ENCODE measurements around the gene SRPRB. TPM values are rescaled to one million over a fixed set of nuclear protein-coding genes. Genes with fewer than 3 reads are reported as not detected.

The SRPRB gene
- total RNA-seq, 1 experiment from 2014 or later, result 73.5 TPM

DNA sequence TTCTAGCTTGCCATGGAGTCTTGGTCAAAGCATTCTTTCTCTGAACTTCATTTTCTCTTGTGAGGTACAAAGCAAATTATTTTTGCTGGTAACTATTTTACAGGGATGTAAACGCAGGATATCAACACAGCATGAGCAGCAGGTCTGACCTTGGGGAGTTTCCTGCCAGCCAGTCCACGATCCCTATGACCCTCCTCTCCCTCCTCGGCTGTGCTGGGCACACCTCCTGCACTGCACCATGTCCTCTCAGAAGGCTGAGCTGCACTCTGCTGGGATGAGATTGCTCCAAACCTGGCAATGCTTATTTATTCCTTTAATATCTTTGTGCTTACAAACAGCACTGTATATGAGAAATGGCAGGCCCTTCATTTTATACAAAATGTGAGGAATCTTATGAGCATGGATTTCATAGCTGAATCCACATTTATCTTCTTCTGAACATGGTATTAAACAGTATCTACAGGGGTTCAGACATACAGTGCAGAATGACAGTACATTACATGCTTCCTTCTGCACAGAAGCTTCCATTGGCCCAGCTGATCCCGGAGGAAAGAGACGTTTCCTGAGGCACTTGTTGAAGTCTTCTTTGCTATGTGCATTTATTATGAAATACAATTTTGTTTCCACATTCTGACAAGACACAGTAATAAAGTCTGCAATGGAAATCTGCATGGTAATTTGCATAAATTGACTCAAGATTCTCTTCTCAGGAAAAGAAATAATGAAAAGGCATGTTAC is 48.8 kb downstream of the SRPRB start:
- CTCF ChIA-PET, result no interaction called here
- POLR2A ChIA-PET, result no interaction called here
- no peak for DNase-seq (ENCODE audit: low read depth, low spot score)

GRCh38 chr3:133855002-133855370 is 49.4 kb downstream of the SRPRB start:
- Histone ChIP-seq H3K4me3 (ENCODE audit: low read depth in 2 of 2, low read length in 2 of 2) (no peak overlapping the region), H3K27ac (ENCODE audit: low read length) (no peak overlapping the region), H3K36me3 (ENCODE audit: control insufficient read depth, insufficient read depth, low read length) (no peaks in the 10 kb centered on the region), H3K4me1 (ENCODE audit: control insufficient read depth, insufficient read depth, low read length) (no peaks in the 10 kb centered on the region), H3K9me3 (ENCODE audit: control insufficient read depth, insufficient read depth, low read depth, low read length) (no peaks in the 10 kb centered on the region), H3K27me3 (ENCODE audit: control insufficient read depth, insufficient read depth, low read length) (no peaks in the 10 kb centered on the region)
- TF ChIP-seq, protein P1, sequence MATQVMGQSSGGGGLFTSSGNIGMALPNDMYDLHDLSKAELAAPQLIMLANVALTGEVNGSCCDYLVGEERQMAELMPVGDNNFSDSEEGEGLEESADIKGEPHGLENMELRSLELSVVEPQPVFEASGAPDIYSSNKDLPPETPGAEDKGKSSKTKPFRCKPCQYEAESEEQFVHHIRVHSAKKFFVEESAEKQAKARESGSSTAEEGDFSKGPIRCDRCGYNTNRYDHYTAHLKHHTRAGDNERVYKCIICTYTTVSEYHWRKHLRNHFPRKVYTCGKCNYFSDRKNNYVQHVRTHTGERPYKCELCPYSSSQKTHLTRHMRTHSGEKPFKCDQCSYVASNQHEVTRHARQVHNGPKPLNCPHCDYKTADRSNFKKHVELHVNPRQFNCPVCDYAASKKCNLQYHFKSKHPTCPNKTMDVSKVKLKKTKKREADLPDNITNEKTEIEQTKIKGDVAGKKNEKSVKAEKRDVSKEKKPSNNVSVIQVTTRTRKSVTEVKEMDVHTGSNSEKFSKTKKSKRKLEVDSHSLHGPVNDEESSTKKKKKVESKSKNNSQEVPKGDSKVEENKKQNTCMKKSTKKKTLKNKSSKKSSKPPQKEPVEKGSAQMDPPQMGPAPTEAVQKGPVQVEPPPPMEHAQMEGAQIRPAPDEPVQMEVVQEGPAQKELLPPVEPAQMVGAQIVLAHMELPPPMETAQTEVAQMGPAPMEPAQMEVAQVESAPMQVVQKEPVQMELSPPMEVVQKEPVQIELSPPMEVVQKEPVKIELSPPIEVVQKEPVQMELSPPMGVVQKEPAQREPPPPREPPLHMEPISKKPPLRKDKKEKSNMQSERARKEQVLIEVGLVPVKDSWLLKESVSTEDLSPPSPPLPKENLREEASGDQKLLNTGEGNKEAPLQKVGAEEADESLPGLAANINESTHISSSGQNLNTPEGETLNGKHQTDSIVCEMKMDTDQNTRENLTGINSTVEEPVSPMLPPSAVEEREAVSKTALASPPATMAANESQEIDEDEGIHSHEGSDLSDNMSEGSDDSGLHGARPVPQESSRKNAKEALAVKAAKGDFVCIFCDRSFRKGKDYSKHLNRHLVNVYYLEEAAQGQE (IDR thresholded peaks at IDR 0.05; ENCODE audit: insufficient read depth in 1 of 2, low read depth in 2 of 2, low read length in 1 of 2), result no peak
- TF ChIP-seq CTCF (IDR thresholded peaks at IDR 0.05) (no peak), SIN3A (IDR thresholded peaks at IDR 0.05; ENCODE audit: borderline replicate concordance, insufficient read depth, low read depth, low read length) (no peak), TCF7L2 (IDR thresholded peaks at IDR 0.05; ENCODE audit: low read depth, low read length) (no peak), POLR2AphosphoS5 (IDR thresholded peaks at IDR 0.05; ENCODE audit: low read depth, low read length) (no peak)
- intact Hi-C loops (cut with micrococcal nuclease; ENCODE audit: unreplicated experiment) (no loop called here), in situ Hi-C loops (cut with HindIII; ENCODE audit: low pct_unique_long_range_greater_than_20kb, low sequenced_read_pairs) (no loop called here)
- DNase-seq (ENCODE audit: low read depth, low spot score), result no peak
- no peak for ATAC-seq
- ChIA-PET POLR2A (interaction anchor here (0.6 kb wide), 1 partner anchor 1926 kb away, joined by 5 read pairs; no protein-coding TSS in a partner anchor), CTCF (no interaction called here)
- BruUV-seq (replicated peaks), result no TSS peak

More for the DNA sequence above, 48.8 kb downstream of the SRPRB start:
- H3K9me3 ChIP-seq (ENCODE audit: control insufficient read depth, insufficient read depth, low read depth, low read length), result no peaks in the 10 kb centered on the region
- H3K4me3 ChIP-seq (ENCODE audit: low read depth in 2 of 2, low read length in 2 of 2), result no peak overlapping the region
- no peaks in the 10 kb centered on the region for H3K4me1 ChIP-seq (ENCODE audit: control insufficient read depth, insufficient read depth, low read length)
- H3K36me3 ChIP-seq (ENCODE audit: control insufficient read depth, insufficient read depth, low read length), result no peaks in the 10 kb centered on the region
- in situ Hi-C loops (cut with HindIII; ENCODE audit: low pct_unique_long_range_greater_than_20kb, low sequenced_read_pairs) (no loop called here), intact Hi-C loops (cut with micrococcal nuclease; ENCODE audit: unreplicated experiment) (no loop called here)
- TF ChIP-seq CTCF (IDR thresholded peaks at IDR 0.05) (no peak), TCF7L2 (IDR thresholded peaks at IDR 0.05; ENCODE audit: low read depth, low read length) (no peak), SIN3A (IDR thresholded peaks at IDR 0.05; ENCODE audit: borderline replicate concordance, insufficient read depth, low read depth, low read length) (no peak), POLR2AphosphoS5 (IDR thresholded peaks at IDR 0.05; ENCODE audit: low read depth, low read length) (no peak)
- TF ChIP-seq, protein P1 (IDR thresholded peaks at IDR 0.05; ENCODE audit: insufficient read depth in 1 of 2, low read depth in 2 of 2, low read length in 1 of 2), result no peak
- H3K27ac ChIP-seq (ENCODE audit: low read length), result no peak overlapping the region
- ATAC-seq, result no peak
- BruUV-seq (replicated peaks), result no TSS peak
- no peaks in the 10 kb centered on the region for H3K27me3 ChIP-seq (ENCODE audit: control insufficient read depth, insufficient read depth, low read length)

All from Panc1 (cell line).